GM21786 (cell line): ENCODE data around the gene CELF3.
"Not testable (repeated sequence)": the region's sequence is repeated elsewhere in the genome, so short reads cannot be mapped to it uniquely, and the experiment has no call there.

ENCODE experiments used
- ATAC-seq: cut with Tn5 transposase; IDR thresholded peaks from one replicate; pipeline ENCODE4 v1.9.1; 2021; ENCODE audit not compliant: unreplicated experiment

Gene CELF3

DNA sequence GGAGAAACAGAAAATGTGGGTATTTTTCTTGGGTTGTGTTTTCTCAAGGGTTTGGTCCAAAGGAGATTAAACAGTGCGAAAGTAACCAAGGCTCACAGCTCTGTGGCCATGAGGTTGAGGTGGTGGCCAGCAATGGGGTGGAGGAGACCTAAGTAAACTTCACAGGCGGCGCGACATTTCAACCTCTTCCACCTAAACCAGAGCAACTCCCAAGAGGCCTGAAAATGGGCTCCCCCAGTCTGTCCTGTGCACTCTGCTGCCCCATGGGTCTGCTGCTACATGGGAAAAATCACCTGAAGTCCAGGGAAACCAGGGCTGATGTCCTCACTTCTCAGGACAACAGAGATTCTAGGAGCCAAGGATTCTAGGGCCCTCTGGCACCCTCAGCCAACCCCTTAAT, 12.4 kb downstream of the CELF3 start:
- no peak for ATAC-seq

- ATAC-seq, result no peak
Measured at GRCh38 chr1:151703813-151704212, 12.8 kb downstream of the CELF3 start.

DNA sequence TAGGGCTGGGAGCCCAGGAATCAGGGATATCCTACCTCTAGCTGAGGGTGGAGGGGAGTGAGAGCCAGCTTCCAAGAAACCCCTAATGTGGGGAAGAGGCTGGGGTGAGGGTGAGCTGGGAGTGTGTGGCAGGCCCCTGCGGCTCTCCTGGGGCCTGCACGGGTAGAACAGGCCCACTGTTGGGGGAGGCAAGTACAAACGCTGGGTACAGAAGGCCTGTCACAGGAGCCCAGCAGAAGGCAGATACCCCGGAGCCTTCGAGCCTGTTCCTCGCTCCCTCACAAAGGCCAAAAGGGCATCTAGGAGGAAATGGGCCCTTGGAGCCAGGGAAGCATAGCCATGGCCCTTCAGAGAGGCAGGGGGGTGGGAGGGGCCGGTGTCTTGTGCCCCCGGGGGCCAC, 13.7 kb downstream of the CELF3 start:
- no peak for ATAC-seq

GRCh38 chr1:151701515-151701914, 15.1 kb downstream of the CELF3 start:
- ATAC-seq, result no peak

DNA sequence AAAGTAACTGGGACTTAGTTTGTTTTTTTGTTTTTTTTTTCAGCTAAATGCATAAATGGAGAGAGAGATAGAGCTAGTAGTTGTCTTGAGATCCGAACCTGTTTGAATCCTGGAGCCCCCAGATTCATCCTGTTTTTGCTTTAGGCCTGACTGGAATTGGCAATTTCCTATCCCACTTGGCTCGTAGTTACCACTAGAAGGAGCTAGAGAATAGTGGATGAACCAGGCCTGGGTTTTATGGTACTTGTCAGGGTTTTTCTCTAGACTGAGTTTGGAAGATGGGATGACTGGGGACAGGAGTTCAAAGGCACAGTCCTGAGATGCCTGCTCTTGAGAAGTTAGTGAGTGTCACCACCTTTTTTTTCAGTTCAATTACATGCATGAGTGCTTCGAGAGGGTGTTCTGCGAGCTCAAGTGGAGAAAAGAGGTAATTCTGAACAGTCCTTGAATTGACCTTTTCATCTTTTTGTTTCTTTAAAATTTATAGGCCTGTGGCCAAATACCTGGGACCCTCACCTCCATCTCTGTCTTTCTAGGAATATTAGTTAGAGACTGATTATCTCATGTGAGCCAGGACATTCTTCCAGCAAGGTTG, 23.4 kb downstream of the CELF3 start:
- no peak for ATAC-seq

- no peak for ATAC-seq
Measured at GRCh38 chr1:151692226-151692625, 24.4 kb downstream of the CELF3 start.

GRCh38 chr1:151689494-151689893, 27.1 kb downstream of the CELF3 start:
- no peak for ATAC-seq

- ATAC-seq, result no peak
Measured at GRCh38 chr1:151686561-151686960, 30.0 kb downstream of the CELF3 start.

- ATAC-seq, result no peak
Measured at GRCh38 chr1:151684128-151684527, 32.5 kb downstream of the CELF3 start.

DNA sequence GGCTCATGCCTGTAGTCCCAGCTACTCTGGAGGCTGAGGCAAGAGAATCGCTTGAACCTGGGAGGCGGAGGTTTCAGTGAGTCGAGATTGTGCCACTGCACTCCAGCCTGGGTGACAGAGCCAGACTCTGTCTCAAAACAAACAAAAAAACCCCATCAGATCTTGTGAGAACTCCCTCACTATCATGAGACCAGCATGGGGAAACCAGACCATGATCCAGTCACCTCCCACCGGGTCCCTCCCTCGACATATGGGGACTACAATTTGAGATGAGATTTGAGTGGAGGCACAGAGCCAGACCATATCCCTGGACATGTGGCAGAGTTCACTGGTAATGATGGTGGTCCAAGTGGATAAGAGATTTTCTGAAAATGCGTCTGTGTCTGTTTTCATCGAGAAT, 33.7 kb downstream of the CELF3 start:
- not testable (repeated sequence) for ATAC-seq

DNA sequence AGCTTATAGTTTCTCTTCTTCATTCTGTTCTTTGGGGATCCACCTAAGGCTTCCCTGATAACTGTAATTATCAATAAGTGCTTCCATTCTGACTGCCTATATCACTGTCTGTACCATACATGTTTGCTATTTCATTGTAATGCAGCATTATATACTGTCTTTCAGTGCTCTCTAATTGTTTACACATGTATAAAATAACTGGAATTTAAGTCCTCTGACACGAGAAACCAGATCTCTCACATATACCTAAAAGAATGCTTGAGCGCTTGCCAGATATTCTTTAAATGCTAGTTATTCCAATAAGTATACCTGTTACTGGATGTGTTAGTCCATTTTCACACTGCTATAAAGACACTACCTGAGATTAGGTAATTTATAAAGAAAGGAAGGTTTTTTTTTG, 34.7 kb downstream of the CELF3 start:
- no peak for ATAC-seq

GRCh38 chr1:151680826-151681225, 35.8 kb downstream of the CELF3 start:
- no peak for ATAC-seq

DNA sequence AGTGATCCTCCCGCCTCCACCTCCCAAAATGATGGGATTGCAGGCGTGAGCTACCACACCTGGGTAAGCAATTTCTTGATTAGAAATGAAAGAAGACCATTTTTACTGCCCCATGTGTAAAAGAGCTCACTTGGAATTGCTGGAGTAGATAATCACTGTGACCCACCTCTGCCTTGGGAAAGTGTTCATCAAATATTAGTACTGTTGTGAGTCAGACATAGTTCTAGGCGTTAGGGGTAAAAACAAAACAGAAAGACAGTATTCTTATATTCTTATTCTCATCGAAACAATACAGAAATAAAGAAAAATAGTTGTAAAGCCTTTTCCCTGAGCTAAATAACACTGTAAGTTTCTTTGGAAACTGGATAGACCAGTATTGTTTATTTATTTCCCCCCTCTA, 36.2 kb downstream of the CELF3 start:
- no peak for ATAC-seq

GRCh38 chr1:151673407-151673806, 43.2 kb downstream of the CELF3 start:
- ATAC-seq, result no peak

DNA sequence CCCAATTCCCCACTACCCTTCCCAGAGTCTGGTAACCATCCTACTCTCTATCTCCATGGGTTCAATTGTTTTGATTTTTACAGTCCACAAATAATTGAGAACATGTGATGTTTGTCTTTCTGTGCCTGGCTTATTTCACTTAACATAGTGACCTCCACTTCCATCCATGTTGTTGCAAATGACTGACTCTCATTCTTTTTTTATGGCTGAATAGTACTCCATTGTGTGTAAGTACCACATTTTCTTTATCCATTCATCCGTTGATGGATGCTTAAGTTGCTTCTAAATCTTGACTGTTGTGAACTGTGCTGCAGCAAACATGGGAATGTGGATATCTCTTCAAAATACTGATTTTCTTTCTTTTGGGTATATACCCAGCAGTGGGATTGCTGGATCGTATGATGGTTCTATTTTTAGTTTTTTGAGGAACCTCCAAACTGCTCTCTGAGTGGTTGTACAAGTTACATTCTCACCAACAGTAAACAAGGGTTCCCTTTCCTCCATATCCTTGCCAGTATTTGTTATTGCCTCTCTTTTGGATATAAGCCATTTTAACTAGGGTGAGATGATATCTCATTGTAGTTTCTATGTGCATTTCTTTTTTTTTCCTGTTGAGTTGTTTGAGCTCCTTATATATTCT, 46.4 kb downstream of the CELF3 start:
- not testable (repeated sequence) for ATAC-seq

DNA sequence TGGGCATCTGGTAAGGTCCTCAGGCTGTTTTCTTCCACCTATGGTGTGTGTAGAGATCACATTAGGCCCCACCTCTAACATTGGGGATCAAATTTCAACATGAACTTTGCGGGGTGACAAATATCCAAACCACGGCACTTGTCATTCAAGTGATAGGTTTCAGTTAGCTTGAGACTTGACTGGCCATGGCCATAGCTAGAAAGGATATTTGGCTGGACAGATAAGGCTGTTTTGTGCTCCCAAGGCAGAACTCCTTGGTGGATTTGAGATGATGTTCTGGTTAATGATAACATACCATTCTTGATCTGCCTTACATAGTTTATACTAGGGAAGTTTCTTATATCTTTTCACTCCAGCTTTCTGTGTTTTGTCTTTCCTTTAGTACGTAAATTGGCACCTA, 48.5 kb downstream of the CELF3 start:
- no peak for ATAC-seq

DNA sequence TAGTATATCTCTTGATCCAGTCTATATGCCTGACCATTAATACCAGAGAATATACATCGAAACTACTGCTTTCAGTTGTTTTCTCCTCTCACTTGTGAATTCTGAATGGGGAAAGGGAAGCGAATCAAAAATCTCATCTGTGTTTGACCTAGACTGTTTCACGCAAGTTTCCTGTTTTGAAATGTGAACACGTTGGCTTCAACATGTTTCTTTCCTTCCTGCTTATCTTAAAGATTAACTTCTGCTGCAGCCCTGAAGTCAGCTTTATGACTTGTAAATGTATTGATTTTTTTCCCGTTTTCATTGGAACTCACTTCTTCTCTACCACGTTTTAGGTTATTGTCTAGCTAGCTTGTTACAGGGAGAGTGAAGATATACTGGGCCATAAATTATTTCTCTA, 54.9 kb downstream of the CELF3 start:
- ATAC-seq, result no peak

DNA sequence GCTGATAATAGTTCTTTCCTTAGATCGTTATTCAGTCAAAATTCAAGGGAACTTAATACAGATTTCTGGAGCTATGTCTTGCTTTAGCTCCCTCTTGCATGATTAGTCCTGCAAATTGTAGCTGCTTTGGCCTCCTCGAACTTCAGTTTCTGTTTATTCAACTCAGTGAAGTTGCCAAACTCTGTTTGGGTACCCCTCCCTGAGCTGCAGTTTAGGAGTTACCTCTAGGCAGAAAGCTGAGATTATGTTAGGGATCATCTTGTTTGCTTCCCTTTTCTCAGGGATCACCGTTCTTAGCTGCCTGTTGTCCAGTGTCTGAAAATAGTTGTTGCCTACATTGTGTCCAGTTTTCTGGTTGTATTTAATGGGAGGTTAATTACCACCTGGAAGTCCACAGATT, 61.2 kb downstream of the CELF3 start:
- ATAC-seq, result no peak

DNA sequence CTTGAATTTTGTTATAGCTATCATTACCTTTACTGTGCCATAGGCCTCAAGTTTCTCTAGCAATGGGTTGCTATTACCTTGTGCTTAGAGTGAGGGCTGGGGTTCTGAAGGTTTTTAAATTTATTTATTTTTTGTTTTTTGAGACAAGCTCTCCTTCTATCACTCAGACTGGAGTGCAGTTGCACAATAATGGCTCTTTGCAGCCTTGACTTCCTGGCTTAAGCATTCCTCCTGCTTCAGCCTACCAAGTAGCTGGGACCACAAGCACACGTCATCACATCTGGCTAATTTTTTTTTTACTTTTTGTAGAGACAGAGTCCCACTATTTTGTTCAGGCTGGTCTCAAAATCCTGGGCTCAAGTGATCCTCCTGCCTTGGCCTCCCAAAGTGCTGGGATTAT, 63.2 kb downstream of the CELF3 start:
- no peak for ATAC-seq
